Activated CD8-positive, alpha-beta memory T cell treated with anti-CD3 and anti-CD28 coated beads for 1 hour (primary cell): Measurements from ENCODE around the gene GJA3.

Source experiments
- DNase-seq, 2 donors: peaks; one replicate each; pipeline ENCODE4 v3.0.0-alpha.2; 2020; ENCODE audit warnings: low read depth in 1 of 2; ENCODE audit errors: extremely low read depth in 1 of 2

The GJA3 gene

DNA sequence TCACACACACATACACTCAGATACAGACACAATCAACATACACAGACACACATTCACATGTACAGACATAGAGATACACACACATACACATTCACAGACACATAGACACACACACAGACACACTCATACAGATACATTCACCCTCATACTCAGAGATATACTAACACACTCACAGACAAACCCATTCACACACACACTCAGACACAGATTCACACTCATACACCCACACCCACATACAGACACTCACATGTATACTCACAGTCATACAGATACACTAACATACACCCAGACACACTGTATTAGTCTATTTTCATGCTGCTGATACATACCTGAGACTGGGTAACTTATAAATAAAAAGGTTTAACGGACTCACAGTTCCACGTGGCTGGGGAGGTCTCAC is 30.8 kb downstream of the GJA3 start:
- no peak for DNase-seq

DNA sequence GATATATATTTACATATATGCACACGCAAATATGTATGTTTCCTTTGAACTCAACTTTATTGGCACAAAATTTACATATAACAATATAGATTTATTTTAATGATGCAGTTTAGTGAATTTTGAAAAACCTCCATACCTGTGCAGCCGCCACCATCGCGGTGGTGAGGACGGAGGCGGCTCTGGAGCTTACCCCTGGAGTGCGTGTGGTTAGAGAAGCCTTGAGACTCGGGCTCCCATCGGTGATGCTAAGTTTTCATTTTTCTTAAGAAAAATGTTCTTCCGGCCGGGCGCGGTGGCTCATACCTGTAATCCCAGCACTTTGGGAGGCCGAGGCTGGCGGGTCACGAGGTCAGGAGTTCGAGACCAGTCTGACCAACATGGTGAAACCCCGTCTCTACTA is 31.8 kb downstream of the GJA3 start:
- DNase-seq: no peak

DNA sequence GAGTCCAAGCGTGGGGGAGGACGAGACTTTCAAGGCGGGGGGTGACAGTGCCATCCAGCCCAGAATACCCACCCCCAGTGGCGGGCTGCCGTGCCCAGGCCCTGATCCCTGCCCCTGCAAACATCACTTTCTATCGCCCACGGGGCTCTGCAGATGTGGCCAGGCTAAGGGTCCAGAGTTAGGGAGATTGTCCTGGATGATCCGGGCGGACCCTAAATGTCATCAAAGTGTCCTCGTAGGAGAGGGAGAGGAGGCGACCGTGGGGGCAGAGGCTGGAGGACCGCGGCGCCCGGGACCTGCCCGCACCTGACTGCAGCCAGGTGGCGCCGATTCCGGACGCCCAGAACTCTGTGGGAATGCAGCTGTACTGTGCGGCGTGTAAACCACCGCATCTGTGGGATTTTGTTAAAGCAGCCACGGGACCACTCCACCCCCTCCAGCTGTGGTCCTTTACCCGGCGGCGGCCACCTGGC is 32.4 kb downstream of the GJA3 start:
- DNase-seq: no peak

GRCh38 chr13:20127562-20128458 is 33.0 kb downstream of the GJA3 start:
- no peak for DNase-seq

DNA sequence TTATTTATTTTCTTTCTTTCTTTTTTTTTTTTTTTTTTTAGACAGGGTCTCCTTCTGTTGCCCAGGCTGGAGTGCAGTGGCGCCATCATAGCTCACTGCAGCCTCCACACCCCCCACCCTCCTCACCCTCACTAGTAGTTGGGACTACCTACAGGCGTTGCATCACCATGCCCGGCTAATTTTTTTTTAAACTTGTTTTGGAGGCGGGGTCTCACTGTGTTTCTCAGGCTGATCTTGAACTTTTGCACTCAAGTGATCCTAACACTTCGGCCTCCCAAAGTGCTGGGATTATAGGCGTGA is 33.6 kb downstream of the GJA3 start:
- no peak for DNase-seq

- DNase-seq: no peak
Measured at GRCh38 chr13:20126541-20127261, 34.2 kb downstream of the GJA3 start.

- no peak for DNase-seq
Measured at GRCh38 chr13:20125783-20126165, 35.1 kb downstream of the GJA3 start.

- DNase-seq: no peak
Measured at GRCh38 chr13:20125129-20125782, 35.6 kb downstream of the GJA3 start.

GRCh38 chr13:20124303-20124702 is 36.5 kb downstream of the GJA3 start:
- DNase-seq: no peak

DNA sequence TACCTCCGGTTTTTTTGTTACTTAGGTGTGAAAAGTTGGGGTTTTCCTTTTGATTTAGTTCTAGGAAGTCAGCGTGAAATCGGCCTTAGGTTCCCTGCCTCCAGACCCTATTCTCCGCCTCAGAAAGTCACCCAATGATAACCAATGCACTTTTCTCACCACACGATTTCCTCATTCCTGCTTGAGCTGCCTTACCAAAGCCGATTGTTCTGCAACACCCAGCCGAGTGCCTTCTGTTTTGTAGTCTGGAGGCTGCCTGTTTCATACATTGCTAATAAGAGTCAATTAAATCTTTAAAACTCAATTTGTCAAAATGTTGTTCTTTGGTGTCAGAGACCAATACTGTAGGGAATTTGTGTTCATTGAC is 39.7 kb downstream of the GJA3 start:
- DNase-seq: no peak

GRCh38 chr13:20119960-20120359 is 40.9 kb downstream of the GJA3 start:
- DNase-seq: no peak

DNA sequence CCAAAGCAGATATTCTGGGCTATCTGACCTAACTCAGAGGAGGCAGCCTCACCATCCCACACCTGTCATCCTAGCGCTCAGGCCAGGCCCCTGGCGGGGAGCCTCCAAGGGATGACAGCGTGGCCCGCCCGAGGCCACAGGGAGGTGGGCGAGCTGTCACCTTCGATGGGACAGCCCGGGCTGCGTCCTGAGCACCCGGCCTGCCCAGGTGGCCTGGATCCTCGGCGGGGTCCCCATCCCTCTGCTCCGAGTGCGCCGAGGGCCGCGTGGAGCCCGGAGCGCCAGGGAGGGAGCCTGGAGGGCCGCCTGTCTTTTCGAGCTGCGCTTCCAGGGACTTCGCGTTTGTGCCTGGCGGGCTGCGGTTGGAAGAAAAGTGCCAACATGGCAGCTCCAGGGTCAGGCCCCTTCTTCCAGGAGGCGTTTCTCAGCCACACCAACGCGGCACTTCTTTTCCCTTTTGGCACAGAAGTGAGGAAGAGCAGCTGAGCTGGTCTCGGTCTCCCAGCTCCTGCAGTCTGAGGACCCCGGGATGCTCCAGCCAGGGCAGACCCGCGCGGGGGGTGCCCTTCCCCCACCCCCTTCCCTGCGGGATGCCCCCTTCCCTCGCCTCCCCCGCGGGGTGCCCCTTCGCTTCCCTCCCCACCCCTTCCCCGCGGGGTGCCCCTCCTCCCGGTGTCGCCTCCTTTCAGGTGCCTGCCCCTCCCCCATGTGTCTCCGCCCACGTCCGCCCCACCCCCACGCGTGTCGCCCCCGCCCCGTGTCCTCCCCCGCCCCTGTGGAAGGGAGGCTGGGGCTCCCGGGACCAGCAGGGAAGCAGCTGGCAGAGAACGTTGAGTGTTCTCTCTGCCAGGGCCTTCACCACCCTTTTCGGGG is 42.3 kb downstream of the GJA3 start:
- peak in 1 of 2 donors; percentile 36 for DNase-seq

DNA sequence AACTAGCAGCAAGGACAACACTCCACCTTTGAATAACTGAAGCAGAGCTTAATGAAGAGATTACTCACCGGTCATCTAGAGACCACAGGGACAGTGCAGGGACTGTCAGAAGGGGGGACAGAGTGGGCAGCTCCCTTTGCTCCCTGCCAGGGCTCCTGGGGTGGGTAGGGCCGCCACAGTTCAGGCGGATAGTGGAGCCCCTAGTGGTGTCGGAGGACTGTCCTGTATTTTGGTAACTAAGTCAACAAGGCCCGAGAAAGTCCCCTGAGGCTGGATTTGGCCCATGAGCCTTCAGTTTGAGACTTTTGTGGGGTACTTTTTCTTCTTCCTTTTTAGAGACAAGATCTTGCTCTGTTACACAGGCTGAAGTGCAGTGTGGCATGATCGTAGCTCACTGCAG is 44.6 kb downstream of the GJA3 start:
- no peak for DNase-seq

DNA sequence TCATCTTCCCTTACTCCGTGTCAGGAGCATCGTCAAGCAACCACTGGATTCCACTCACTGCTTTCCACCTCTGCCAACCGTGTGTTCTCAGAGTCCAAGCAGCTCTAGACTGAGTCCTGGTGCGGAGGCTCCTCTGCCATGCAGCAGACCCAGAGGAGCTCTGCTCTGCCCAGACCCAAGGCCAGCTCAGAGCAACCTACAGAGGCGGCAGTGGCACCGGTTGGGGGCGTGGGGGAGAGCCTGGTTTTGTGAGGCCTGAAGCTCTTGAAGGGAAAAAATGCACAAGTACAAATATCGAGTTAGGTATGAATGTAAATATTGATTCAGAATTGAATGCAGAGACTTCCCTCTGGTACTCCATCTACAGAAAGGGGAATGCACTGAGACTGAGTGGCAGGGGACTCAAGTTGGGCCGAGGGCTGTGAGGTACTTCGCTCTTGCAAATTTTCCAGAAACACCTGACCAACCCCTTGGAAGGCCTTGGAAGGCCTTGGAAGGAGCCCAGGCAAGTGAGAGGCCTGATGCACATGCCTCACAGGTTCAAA is 46.7 kb downstream of the GJA3 start:
- DNase-seq: no peak

- no peak for DNase-seq
Measured at GRCh38 chr13:20109037-20109436, 51.8 kb downstream of the GJA3 start.

DNA sequence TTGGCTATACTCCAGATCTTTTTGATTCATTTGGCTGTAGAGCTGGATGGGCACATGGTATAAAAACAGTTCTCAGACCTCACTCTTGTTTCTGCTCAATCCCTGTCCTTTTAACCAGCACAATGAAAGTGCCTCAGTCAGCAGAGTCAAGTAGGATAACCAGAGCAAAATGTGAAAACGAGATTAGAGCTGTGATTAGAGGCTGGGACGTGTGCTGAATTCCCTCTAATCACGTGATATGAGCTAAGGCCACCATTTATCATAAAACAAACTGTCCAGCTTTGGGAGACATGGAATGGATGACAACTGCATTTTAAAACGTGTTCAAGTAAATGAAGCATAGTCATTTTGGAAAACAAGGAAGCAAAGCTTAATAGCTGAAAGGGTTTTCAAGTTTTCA is 54.1 kb downstream of the GJA3 start:
- DNase-seq: no peak

DNA sequence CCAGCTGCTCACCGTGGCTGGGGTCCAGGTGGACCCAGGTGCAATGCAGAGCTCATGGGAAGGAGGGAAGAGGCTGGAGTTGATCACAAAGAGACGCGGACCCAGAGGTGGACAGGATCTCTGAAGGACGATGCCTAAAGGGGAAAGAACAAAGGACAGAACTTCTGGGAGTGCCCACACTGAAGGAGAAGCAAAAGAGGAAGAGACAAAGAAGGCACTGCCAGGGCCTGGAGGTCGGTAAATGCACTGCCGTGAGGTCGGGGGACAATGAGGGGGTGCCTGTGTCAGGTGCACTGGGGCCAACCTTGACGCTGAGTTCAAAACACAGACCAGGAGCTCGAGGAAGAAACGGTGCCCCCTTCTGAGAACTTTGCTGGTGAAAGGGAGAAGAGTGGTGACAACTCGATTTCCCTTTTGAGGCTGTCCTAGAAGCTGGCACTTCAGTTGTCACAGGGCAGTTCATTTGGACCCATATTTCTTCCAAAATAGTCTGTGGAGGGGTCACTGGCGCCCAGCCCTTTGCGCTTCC is 55.6 kb downstream of the GJA3 start:
- no peak for DNase-seq

GRCh38 chr13:20102525-20103180 is 58.2 kb downstream of the GJA3 start:
- no peak for DNase-seq

DNA sequence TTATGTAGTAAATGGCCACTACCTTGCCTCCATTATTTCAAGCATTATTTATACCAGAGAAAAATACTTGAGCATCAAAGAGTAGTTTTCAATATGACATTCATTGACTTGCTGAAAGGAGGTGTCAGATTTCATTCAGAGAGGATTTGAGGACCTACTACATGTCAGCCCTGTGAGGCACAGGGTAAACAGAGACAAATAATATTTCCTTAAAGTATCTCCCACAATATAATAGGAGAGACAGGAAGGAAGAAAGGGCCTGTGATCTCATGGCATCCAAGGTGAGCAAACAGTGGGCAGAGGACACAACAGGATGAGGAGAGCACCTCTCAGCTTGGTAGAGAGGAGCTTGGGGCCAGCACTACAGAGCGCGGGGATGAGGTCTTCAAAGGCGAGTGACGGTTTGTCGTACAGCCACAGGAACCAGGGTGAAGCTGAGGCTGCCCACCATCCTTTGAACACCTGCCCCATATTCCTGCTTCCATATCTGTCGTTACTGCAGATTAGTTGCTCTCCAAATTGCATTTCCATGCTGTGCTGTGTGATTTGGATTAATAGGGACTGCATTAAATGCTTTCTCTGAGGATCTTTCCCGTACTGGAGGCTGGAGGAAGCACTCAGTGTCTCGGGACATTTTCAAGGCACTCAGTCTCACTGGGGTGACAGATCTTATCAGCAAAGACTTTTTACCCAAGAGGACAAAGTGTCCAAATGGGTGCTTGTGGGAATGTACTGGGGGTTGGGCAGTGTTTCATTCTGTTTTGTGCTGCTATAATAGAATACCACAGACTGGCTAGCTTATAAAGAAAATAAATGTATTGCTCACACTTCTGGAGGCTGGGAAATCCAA is 59.2 kb downstream of the GJA3 start:
- DNase-seq: no peak
